Neural cell (in vitro differentiated cells): ENCODE measurements around the gene CEP350. TPM values are rescaled to one million over a fixed set of nuclear protein-coding genes. Genes with fewer than 3 reads are reported as not detected.

Source experiments
- H2AFZ ChIP-seq: fragments of 200-600, 300-800 bp; sonication (generic), shearing (Covaris generic); 2 replicates; pipeline ENCODE4 v1.6.0; 2014; ENCODE audit warnings: low read depth, mild to moderate bottlenecking, antibody characterized with exemption, low read length, moderate library complexity
- H3F3A ChIP-seq: fragments of 200-600 bp; shearing (Covaris generic); 2 replicates; pipeline ENCODE4 v1.6.1; 2016; ENCODE audit warnings: mild to moderate bottlenecking, moderate library complexity, mixed read lengths, antibody characterized with exemption, low read length; ENCODE audit not compliant: insufficient read depth, poor library complexity, severe bottlenecking
- H3K27ac ChIP-seq: fragments of 200-600, 300-800 bp; sonication (generic), shearing (Covaris generic); 2 replicates; pipeline ENCODE4 v1.5.1; 2014; ENCODE audit warnings: mild to moderate bottlenecking, low read length, moderate library complexity
- H3K27me3 ChIP-seq: fragments of 300-800, 200-600 bp; sonication (generic), shearing (Covaris generic); 2 replicates; pipeline ENCODE4 v1.6.0; 2014; ENCODE audit warnings: mild to moderate bottlenecking, low read depth, low read length, moderate library complexity; ENCODE audit not compliant: insufficient read depth
- H3K36me3 ChIP-seq: fragments of 300-800, 200-600 bp; sonication (generic), shearing (Covaris generic); 2 replicates; pipeline ENCODE4 v1.5.1; 2014; ENCODE audit warnings: mild to moderate bottlenecking, antibody characterized with exemption, low read length, moderate library complexity; ENCODE audit not compliant: insufficient read depth
- H3K4me2 ChIP-seq: fragments of 300-800, 200-600 bp; sonication (generic), shearing (Covaris generic); 2 replicates; pipeline ENCODE4 v1.6.0; 2014; ENCODE audit warnings: mild to moderate bottlenecking, low read length
- H3K4me3 ChIP-seq: fragments of 300-800, 200-600 bp; sonication (generic), shearing (Covaris generic); 2 replicates; pipeline ENCODE4 v1.5.1; 2014; ENCODE audit warnings: mild to moderate bottlenecking, low read length, moderate library complexity
- H3K79me2 ChIP-seq: fragments of 200-600 bp; shearing (Covaris generic); replicated peaks from 2 replicates; pipeline ENCODE4 v1.6.0; 2014; ENCODE audit warnings: mild to moderate bottlenecking, low read length, moderate library complexity; ENCODE audit not compliant: insufficient read depth
- H3K9ac ChIP-seq: fragments of 300-800, 200-600 bp; sonication (generic), shearing (Covaris generic); 2 replicates; pipeline ENCODE4 v1.6.1; 2016; ENCODE audit warnings: mild to moderate bottlenecking, low read length, mixed read lengths
- H3K9me2 ChIP-seq: fragments of 200-600 bp; shearing (Covaris generic); 2 replicates; pipeline ENCODE4 v1.6.1; 2016; ENCODE audit warnings: mild to moderate bottlenecking, low read length, mixed read lengths; ENCODE audit not compliant: insufficient read depth
- H3K9me3 ChIP-seq: fragments of 200-600, 300-800 bp; sonication (generic), shearing (Covaris generic); 2 replicates; pipeline ENCODE4 v1.6.1; 2016; ENCODE audit warnings: mild to moderate bottlenecking, mixed run types, low read length, moderate library complexity, mixed read lengths
- H4K20me1 ChIP-seq: fragments of 200-600 bp; shearing (Covaris generic); 2 replicates; pipeline ENCODE4 v1.6.1; 2016; ENCODE audit warnings: mild to moderate bottlenecking, mixed run types; ENCODE audit not compliant: insufficient read depth
- EP300 ChIP-seq: fragments of 450-650 bp; conservative IDR thresholded peaks from 2 replicates; pipeline ENCODE4 v1.6.1; 2014; ENCODE audit warnings: antibody characterized with exemption, mild to moderate bottlenecking, moderate library complexity; ENCODE audit not compliant: poor library complexity, severe bottlenecking
- EZH2 ChIP-seq: fragments of 200-600, 300-800 bp; shearing (Covaris generic), sonication (generic); IDR thresholded peaks from 2 replicates; pipeline ENCODE4 v1.6.1; 2014; ENCODE audit warnings: antibody characterized with exemption, low read length, borderline replicate concordance, mild to moderate bottlenecking; ENCODE audit not compliant: insufficient read depth, poor library complexity, severe bottlenecking
- POLR2AphosphoS5 ChIP-seq: IDR thresholded peaks from 2 replicates; pipeline ENCODE4 v1.6.1; 2012
- RAD21 ChIP-seq: fragments of 450-650 bp; conservative IDR thresholded peaks from 2 replicates; pipeline ENCODE4 v1.6.1; 2014; ENCODE audit warnings: antibody characterized with exemption, mild to moderate bottlenecking, moderate library complexity
- SMC3 ChIP-seq: fragments of 450-650 bp; conservative IDR thresholded peaks from 2 replicates; pipeline ENCODE4 v1.6.1; 2014; ENCODE audit warnings: antibody characterized with exemption, mild to moderate bottlenecking, moderate library complexity; ENCODE audit not compliant: poor library complexity
- TAF1 ChIP-seq: IDR thresholded peaks from 2 replicates; pipeline ENCODE4 v1.6.1; 2012; ENCODE audit warnings: low read depth
- polyA plus RNA-seq: library from polyadenylated mRNA; depleted of rRNA; stranded (reverse); fragments of >200 nt; gene quantifications from 2 replicates; pipeline ENCODE4 v1.2.3, GENCODE V29; 2014
- TF ChIP-seq, protein P1 (sequence below): IDR thresholded peaks from 2 replicates; pipeline ENCODE4 v1.6.1; 2012; ENCODE audit warnings: borderline replicate concordance

CEP350 gene
- polyA plus RNA-seq, 1 donor from 2014 or later = 28.1 TPM

DNA sequence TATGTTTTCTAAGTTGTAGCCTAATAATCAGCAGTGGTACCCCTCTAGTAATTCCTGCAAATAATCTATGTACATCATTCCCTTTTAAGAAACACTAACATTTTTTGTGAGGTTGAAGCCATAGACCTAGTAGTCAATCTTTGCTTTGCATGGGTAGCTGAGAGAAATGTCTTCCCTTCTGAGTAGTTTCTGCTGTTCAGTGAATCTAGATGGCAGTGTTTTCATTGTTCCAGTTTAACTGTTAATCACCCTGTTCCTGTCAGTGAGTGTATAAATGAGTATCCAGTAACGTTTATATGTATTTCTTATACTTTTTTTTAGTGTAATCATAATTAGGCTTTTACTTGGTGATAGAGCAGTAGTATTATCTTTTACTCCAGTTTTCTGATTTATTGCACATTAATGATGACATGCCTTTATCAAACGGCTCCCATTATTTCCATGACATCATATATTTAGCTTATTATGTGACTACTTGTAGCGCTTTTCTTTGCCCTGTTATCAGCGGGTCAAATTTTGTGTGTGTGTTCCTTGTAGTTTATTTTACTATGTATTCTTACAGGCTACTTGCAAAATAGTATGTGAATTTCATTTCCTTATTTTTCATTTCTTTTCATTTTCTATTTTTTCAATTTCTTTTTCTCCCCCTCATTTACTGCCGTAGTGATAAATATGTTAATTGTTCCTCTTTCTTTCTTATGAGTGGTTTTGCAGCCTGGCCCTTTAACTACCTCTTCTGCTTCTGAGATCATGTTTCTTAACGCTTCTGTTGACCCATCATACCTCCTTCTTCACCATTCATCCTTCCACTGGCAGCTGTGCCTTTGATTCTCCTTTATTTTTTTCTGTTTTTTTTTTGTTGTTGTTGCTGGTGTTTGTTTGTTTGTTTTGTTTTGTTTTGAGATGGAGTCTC lies 18.8 kb downstream of the CEP350 start:
- H3K9me2 ChIP-seq = no peaks in the 10 kb centered on the region
- TF ChIP-seq SMC3 (no peak), EZH2 (no peak), RAD21 (no peak)
- TF ChIP-seq, protein P1, sequence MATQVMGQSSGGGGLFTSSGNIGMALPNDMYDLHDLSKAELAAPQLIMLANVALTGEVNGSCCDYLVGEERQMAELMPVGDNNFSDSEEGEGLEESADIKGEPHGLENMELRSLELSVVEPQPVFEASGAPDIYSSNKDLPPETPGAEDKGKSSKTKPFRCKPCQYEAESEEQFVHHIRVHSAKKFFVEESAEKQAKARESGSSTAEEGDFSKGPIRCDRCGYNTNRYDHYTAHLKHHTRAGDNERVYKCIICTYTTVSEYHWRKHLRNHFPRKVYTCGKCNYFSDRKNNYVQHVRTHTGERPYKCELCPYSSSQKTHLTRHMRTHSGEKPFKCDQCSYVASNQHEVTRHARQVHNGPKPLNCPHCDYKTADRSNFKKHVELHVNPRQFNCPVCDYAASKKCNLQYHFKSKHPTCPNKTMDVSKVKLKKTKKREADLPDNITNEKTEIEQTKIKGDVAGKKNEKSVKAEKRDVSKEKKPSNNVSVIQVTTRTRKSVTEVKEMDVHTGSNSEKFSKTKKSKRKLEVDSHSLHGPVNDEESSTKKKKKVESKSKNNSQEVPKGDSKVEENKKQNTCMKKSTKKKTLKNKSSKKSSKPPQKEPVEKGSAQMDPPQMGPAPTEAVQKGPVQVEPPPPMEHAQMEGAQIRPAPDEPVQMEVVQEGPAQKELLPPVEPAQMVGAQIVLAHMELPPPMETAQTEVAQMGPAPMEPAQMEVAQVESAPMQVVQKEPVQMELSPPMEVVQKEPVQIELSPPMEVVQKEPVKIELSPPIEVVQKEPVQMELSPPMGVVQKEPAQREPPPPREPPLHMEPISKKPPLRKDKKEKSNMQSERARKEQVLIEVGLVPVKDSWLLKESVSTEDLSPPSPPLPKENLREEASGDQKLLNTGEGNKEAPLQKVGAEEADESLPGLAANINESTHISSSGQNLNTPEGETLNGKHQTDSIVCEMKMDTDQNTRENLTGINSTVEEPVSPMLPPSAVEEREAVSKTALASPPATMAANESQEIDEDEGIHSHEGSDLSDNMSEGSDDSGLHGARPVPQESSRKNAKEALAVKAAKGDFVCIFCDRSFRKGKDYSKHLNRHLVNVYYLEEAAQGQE = no peak
- H3K27me3 ChIP-seq = no peaks in the 10 kb centered on the region
- H3K79me2 ChIP-seq = peaks cover 64% of the 10 kb centered on the region
- H3K9me3 ChIP-seq = no peaks in the 10 kb centered on the region
- H3F3A ChIP-seq = no peaks in the 10 kb centered on the region
- H2AFZ ChIP-seq = no peak overlapping the region
- no peaks in the 10 kb centered on the region for H4K20me1 ChIP-seq
- H3K4me3 ChIP-seq = no peak overlapping the region
- no peak overlapping the region for H3K9ac ChIP-seq
- no peaks in the 10 kb centered on the region for H3K36me3 ChIP-seq
- H3K27ac ChIP-seq = no peak overlapping the region
- H3K4me2 ChIP-seq = no peak overlapping the region

DNA sequence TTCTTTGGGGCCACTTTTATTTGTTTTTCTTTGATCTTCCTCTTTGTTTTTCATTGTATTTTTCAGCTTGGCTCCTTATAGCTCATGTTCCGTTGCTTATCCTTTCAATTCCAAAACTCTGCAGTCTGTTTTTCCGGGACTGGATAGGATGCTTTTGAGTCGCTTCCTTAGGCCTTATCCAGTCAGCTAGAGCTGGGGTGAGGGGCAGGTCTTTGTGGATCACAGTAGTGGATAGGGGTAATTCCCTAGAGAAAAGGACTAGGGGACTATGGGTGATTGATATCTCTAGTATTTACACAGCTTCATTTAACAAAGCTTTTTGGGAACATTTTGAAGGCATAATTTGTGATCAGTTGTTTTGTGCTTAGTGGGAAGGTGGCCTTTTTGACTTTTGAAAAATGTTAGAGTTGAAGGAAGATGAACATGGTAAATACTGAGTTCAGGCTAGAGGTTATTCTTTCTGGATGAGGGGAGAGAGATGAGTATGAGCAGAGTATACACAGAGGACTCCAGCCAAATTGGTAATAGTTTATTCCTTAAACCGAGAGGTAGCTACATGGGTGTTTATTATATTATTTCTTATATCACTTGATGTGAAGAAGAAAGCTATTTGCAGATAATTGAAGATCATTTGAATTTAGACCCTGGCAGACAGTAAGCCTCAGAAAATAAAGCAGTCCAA lies 22.5 kb downstream of the CEP350 start:
- TF ChIP-seq EP300 = no peak
- H3K27me3 ChIP-seq = no peaks in the 10 kb centered on the region
- H3K4me3 ChIP-seq = no peak overlapping the region
- no peaks in the 10 kb centered on the region for H4K20me1 ChIP-seq
- H2AFZ ChIP-seq = no peak overlapping the region
- no peaks in the 10 kb centered on the region for H3K9me2 ChIP-seq
- H3K36me3 ChIP-seq = no peaks in the 10 kb centered on the region
- no peaks in the 10 kb centered on the region for H3K9me3 ChIP-seq
- H3K9ac ChIP-seq = no peak overlapping the region
- H3K4me2 ChIP-seq = no peak overlapping the region
- H3F3A ChIP-seq = no peaks in the 10 kb centered on the region
- no peak overlapping the region for H3K27ac ChIP-seq
- H3K79me2 ChIP-seq = peaks cover 72% of the 10 kb centered on the region

DNA sequence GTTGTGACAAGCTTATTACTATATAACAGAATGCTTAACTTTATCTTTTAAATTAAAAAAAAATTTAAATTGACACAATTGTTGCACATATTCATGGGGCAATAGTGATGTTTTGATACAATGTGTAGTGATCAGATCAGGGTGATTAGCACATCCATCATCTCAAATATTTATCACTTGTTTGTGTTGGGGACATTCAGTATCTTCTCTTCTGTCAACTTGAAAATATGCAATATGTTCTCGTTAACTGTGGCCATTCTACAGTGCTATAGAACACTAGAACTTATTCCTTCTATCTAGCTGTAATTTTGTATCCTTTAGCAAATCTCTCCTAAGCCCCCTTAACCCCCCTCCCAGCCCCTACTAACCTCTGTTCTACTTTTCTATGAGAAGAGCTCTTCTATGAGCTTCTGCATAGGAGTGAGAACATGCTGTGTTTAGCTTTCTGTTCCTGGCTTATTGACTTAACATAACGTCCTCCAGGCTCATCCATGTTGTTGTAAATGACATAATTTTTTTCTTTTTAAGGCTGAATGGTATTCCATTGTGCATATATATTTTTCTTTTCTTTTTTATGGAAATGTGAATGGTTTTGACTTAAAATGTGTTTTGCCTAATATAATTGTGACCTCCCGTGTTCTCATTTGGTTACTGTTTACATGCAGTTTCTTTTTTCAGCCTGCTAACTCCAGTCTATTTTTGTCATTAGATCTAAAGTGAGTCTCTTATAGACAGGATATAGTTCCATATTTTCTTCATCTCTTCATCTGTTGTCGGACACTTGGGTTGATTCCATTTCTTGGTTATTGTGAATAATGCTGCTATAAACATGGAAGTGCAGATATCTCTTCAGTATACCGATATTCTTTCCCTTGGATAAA lies 23.8 kb downstream of the CEP350 start:
- Histone ChIP-seq H3K36me3 (no peaks in the 10 kb centered on the region), H3K9me2 (no peaks in the 10 kb centered on the region), H3K9me3 (no peaks in the 10 kb centered on the region), H3F3A (no peaks in the 10 kb centered on the region), H3K4me3 (no peak overlapping the region), H3K27me3 (no peaks in the 10 kb centered on the region), H3K9ac (no peak overlapping the region), H2AFZ (no peak overlapping the region), H3K4me2 (no peak overlapping the region), H3K27ac (no peak overlapping the region), H3K79me2 (peaks cover 78% of the 10 kb centered on the region), H4K20me1 (no peaks in the 10 kb centered on the region)
- no peak for TF ChIP-seq SMC3
- TF ChIP-seq POLR2AphosphoS5 = no peak
- no peak for TF ChIP-seq TAF1
